Measurements from ENCODE around the gene KCNN1.

Gene KCNN1

DNA sequence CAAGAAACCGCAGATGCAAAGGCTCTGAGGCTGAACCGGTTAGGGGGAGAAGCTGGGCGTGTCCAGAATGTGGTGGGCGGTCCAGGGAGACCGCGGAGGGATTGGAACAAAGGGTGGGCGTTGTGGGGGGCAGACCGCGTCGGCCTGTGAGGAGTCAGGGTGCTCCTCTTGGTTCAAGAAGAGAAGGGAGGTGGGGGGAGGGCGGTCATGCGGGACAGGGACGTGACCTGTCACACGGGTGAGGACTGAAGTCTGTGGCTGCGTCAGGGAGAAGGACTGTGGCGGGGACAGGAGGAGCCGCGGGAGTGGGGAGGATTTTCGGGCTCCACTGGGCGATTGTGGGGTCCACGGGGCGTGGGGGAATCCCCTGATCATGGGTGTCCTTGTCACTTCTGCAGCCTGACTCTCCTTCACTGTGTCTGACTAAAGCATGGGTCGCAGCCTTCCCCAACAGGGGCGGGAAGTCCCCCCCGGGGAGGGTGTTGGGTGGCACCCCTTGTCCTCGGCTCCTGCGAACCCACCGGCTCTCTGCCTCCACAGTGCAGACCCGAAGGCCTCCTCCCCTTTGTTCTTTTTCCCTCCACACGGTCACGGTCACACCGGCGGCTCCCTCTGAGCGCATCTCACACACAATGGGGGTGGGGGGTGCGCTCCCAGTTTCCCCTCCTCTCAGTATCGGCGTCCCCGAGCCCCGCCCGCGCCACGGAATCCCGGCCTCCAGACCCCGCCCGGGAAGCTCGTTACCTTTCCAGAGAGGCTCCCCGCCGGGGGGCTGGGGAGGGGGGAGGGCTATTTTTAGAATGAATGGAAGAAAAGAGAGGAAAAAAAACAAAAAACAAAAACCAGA, 16.4 kb upstream of the KCNN1 start:
- H3K27me3 ChIP-seq (ENCODE audit: insufficient read depth, low read length, poor library complexity, severe bottlenecking), result no peaks in the 10 kb centered on the region
- H3K9ac ChIP-seq (ENCODE audit: low read depth, low read length, poor library complexity, severe bottlenecking), result peak overlapping the region; percentile 28
- no peaks in the 10 kb centered on the region for H3K9me2 ChIP-seq (replicated peaks; ENCODE audit: low read depth, low read length)
- TF ChIP-seq, protein P1, sequence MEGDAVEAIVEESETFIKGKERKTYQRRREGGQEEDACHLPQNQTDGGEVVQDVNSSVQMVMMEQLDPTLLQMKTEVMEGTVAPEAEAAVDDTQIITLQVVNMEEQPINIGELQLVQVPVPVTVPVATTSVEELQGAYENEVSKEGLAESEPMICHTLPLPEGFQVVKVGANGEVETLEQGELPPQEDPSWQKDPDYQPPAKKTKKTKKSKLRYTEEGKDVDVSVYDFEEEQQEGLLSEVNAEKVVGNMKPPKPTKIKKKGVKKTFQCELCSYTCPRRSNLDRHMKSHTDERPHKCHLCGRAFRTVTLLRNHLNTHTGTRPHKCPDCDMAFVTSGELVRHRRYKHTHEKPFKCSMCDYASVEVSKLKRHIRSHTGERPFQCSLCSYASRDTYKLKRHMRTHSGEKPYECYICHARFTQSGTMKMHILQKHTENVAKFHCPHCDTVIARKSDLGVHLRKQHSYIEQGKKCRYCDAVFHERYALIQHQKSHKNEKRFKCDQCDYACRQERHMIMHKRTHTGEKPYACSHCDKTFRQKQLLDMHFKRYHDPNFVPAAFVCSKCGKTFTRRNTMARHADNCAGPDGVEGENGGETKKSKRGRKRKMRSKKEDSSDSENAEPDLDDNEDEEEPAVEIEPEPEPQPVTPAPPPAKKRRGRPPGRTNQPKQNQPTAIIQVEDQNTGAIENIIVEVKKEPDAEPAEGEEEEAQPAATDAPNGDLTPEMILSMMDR (conservative IDR thresholded peaks at IDR 0.05; ENCODE audit: low read length), result no peak
- TF ChIP-seq EZH2phosphoT487 (IDR thresholded peaks at IDR 0.05; ENCODE audit: borderline replicate concordance), result no peak
- peak overlapping the region; percentile 70 for H3K4me3 ChIP-seq (ENCODE audit: low read length, poor library complexity, severe bottlenecking)
- H3K9me3 ChIP-seq (ENCODE audit: insufficient read depth, low read depth, low read length), result no peaks in the 10 kb centered on the region
- H3F3A ChIP-seq (ENCODE audit: low read depth), result no peaks in the 10 kb centered on the region
- no peaks in the 10 kb centered on the region for H4K20me1 ChIP-seq (ENCODE audit: insufficient read depth, low read length, poor library complexity, severe bottlenecking)
- H3K36me3 ChIP-seq (ENCODE audit: insufficient read depth, low read length), result no peaks in the 10 kb centered on the region
- peak overlapping the region; percentile 64 for H2AFZ ChIP-seq (ENCODE audit: low read length)
- peaks cover 33% of the 10 kb centered on the region for H3K4me1 ChIP-seq (ENCODE audit: insufficient read depth, low read length, poor library complexity, severe bottlenecking)
- H3K4me2 ChIP-seq (ENCODE audit: low read depth, low read length, poor library complexity, severe bottlenecking), result peak overlapping the region; percentile 86
- no peaks in the 10 kb centered on the region for H3K79me2 ChIP-seq (ENCODE audit: insufficient read depth, low read length)

DNA sequence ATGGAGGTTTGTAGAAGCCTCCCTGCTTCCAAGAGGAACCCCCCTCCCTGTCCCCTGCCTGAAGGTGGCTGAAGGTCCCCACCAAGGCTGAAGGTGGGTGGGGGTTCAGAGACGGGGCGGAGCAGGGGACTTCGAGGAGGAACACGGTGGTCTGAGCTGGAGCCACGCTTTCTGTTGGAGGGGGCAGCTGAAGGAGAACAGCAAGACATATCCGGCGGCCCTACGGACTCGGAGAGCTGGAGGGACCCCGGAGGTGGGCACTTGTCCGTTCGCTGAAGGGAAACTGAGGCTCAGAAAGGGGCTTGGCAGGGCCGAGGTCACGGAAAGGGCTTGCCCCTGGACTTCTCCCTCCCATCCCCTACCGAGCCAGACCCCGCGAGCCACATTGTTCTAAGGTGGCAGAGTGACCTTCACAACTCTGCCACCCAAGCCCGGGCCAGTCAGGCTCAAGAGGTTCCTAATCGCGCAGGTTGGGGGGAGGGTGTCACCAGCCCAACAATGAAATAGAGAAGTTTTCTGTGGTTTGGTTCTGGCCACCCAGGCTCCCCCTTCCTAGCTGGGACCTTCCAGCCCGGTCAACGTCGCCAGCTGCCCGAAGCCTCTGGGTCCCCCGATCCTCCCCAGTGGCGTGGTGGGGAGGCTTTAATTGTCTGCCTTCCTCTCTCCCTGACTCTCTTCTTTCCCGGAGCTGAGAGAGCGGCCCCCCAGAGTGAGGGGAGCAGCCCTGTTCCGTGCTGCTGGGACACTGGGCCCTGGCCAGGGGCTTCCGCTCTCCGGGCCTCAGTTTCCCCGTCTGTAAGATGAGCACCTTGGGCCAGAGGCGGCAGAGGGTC, 15.5 kb upstream of the KCNN1 start:
- no peak for TF ChIP-seq EZH2phosphoT487 (IDR thresholded peaks at IDR 0.05; ENCODE audit: borderline replicate concordance)
- TF ChIP-seq, protein P1 (conservative IDR thresholded peaks at IDR 0.05; ENCODE audit: low read length), result no peak
- Histone ChIP-seq H3K4me1 (ENCODE audit: insufficient read depth, low read length, poor library complexity, severe bottlenecking) (peaks cover 33% of the 10 kb centered on the region), H3K36me3 (ENCODE audit: insufficient read depth, low read length) (no peaks in the 10 kb centered on the region), H3K9me2 (replicated peaks; ENCODE audit: low read depth, low read length) (no peaks in the 10 kb centered on the region), H3K4me3 (ENCODE audit: low read length, poor library complexity, severe bottlenecking) (peak overlapping the region; percentile 70), H3K79me2 (ENCODE audit: insufficient read depth, low read length) (no peaks in the 10 kb centered on the region), H3K9me3 (ENCODE audit: insufficient read depth, low read depth, low read length) (no peaks in the 10 kb centered on the region), H3K4me2 (ENCODE audit: low read depth, low read length, poor library complexity, severe bottlenecking) (peak overlapping the region; percentile 86), H3K9ac (ENCODE audit: low read depth, low read length, poor library complexity, severe bottlenecking) (peak overlapping the region; percentile 28), H3F3A (ENCODE audit: low read depth) (no peaks in the 10 kb centered on the region), H4K20me1 (ENCODE audit: insufficient read depth, low read length, poor library complexity, severe bottlenecking) (no peaks in the 10 kb centered on the region), H3K27me3 (ENCODE audit: insufficient read depth, low read length, poor library complexity, severe bottlenecking) (no peaks in the 10 kb centered on the region), H2AFZ (ENCODE audit: low read length) (peak overlapping the region; percentile 64; the same call in 1 of the 2 replicates)

DNA sequence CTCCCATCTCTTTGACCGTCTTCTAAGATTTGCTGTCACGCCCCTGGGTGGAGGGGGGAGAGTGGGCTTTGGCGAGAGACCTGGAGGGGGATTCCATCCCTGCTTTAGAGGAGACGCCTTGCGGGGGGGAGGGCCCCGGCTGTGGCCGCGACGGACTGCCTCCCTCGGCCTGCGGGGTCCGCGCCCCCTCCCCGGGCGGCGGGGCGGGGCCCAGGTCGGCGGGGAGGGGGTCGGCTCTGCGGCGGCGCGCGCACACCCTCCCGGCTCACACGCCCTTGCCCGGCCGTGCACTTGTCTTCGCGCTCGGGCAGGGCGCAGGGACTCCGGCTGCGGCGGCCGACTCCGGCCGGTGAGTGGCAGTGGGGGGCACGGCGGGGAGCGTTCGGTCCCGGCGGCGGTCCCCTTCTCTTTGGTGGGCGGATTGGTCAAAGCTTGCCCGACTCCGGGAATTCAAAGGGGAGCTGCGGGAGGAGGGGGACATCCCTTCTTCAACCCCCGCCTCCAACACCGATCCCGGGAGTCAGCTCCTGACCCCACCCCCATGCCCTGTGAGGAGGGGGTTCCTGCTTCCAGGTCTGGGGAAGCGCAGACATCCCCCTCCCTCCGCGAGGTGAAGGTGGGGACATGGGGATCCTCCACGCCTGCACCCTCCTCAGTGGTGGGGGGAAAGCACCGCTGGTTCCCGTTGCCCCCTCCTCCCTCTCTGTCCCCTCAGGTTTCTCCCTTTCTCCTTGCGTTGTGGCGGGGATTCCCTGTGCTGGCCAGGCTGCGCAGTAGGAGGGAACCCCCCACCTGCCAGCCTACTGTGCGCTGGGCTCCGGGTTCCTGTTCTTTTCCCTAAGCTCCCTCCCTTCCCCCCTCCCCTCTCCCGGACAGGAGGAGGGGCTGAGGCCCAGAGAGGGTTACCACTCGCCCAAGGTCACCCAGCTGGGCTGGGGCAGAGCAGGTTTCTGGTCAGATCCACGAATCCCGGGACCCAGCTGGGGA, 14.6 kb upstream of the KCNN1 start:
- Histone ChIP-seq H3F3A (ENCODE audit: low read depth) (no peaks in the 10 kb centered on the region), H3K4me1 (ENCODE audit: insufficient read depth, low read length, poor library complexity, severe bottlenecking) (peaks cover 31% of the 10 kb centered on the region), H3K9me2 (replicated peaks; ENCODE audit: low read depth, low read length) (no peaks in the 10 kb centered on the region), H2AFZ (ENCODE audit: low read length) (no peak overlapping the region), H3K79me2 (ENCODE audit: insufficient read depth, low read length) (no peaks in the 10 kb centered on the region), H3K4me2 (ENCODE audit: low read depth, low read length, poor library complexity, severe bottlenecking) (no peak overlapping the region), H3K36me3 (ENCODE audit: insufficient read depth, low read length) (no peaks in the 10 kb centered on the region), H3K4me3 (ENCODE audit: low read length, poor library complexity, severe bottlenecking) (no peak overlapping the region), H3K27me3 (ENCODE audit: insufficient read depth, low read length, poor library complexity, severe bottlenecking) (no peaks in the 10 kb centered on the region), H3K9me3 (ENCODE audit: insufficient read depth, low read depth, low read length) (no peaks in the 10 kb centered on the region), H4K20me1 (ENCODE audit: insufficient read depth, low read length, poor library complexity, severe bottlenecking) (no peaks in the 10 kb centered on the region), H3K9ac (ENCODE audit: low read depth, low read length, poor library complexity, severe bottlenecking) (no peak overlapping the region)
- TF ChIP-seq EZH2phosphoT487 (IDR thresholded peaks at IDR 0.05; ENCODE audit: borderline replicate concordance), result no peak
- TF ChIP-seq, protein P1 (conservative IDR thresholded peaks at IDR 0.05; ENCODE audit: low read length), result no peak

All from Loucy (cell line).